Ishikawa (cell line): ENCODE data around the gene PARVG.

Source experiments
- FOXM1 ChIP-seq: IDR thresholded peaks from 2 replicates; pipeline ENCODE4 v1.6.1; 2012; ENCODE audit warnings: low read depth, borderline replicate concordance
- NFIC ChIP-seq: IDR thresholded peaks from 2 replicates; pipeline ENCODE4 v1.6.1; 2012
- RAD21 ChIP-seq: IDR thresholded peaks from 2 replicates; pipeline ENCODE4 v1.6.1; 2012; ENCODE audit warnings: low read depth
- TAF1 ChIP-seq: IDR thresholded peaks from 2 replicates; pipeline ENCODE4 v1.6.1; 2012; ENCODE audit warnings: low read depth, mild to moderate bottlenecking
- YY1 ChIP-seq: IDR thresholded peaks from 2 replicates; pipeline ENCODE4 v1.6.1; 2012; ENCODE audit warnings: low read depth
- TF ChIP-seq, protein P1 (sequence below): IDR thresholded peaks from 2 replicates; pipeline ENCODE4 v1.6.1; 2012
- TF ChIP-seq, protein P2 (sequence below): IDR thresholded peaks from 2 replicates; pipeline ENCODE4 v1.6.1; 2012; ENCODE audit warnings: low read depth, mild to moderate bottlenecking

DNA sequence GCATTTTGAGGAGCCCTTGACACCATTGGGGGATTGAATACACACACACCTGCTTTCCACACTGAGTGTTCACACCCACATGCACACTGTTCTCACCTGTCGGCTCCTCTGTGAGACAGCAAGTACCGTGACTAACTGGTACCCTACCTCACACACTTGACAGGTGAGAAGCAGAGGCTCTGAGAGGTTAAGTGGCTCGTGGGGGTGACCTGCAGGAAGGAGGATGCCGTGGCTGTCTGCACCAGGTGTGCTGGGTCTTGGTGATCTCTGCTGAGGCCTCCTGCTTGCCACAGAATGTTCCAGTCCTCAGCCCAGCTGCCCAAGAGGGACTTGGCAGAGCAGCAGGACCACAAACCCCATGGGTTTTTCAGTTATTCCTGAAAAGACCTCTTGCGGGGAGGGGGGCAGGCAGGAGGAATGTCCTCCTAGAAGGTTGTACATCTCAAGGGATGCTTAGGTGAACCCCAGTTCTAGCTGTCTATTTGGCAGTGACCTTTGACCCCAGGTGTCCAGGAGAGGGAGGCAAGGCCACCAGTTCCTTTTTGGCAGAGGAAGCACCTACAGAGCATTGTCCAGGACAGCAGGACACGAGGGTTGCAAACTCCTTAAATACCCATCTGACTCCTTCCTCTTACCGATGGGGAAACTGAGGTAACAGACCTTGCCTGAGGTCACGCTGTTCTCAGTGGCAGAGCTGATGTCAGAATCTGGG, 66.0 kb downstream of the PARVG start:
- no peak for TF ChIP-seq RAD21
- no peak for TF ChIP-seq YY1
- TF ChIP-seq FOXM1: no peak
- TF ChIP-seq, protein P1, sequence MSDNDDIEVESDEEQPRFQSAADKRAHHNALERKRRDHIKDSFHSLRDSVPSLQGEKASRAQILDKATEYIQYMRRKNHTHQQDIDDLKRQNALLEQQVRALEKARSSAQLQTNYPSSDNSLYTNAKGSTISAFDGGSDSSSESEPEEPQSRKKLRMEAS: no peak
- TF ChIP-seq NFIC: no peak
- TF ChIP-seq, protein P2, sequence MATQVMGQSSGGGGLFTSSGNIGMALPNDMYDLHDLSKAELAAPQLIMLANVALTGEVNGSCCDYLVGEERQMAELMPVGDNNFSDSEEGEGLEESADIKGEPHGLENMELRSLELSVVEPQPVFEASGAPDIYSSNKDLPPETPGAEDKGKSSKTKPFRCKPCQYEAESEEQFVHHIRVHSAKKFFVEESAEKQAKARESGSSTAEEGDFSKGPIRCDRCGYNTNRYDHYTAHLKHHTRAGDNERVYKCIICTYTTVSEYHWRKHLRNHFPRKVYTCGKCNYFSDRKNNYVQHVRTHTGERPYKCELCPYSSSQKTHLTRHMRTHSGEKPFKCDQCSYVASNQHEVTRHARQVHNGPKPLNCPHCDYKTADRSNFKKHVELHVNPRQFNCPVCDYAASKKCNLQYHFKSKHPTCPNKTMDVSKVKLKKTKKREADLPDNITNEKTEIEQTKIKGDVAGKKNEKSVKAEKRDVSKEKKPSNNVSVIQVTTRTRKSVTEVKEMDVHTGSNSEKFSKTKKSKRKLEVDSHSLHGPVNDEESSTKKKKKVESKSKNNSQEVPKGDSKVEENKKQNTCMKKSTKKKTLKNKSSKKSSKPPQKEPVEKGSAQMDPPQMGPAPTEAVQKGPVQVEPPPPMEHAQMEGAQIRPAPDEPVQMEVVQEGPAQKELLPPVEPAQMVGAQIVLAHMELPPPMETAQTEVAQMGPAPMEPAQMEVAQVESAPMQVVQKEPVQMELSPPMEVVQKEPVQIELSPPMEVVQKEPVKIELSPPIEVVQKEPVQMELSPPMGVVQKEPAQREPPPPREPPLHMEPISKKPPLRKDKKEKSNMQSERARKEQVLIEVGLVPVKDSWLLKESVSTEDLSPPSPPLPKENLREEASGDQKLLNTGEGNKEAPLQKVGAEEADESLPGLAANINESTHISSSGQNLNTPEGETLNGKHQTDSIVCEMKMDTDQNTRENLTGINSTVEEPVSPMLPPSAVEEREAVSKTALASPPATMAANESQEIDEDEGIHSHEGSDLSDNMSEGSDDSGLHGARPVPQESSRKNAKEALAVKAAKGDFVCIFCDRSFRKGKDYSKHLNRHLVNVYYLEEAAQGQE: no peak
- no peak for TF ChIP-seq TAF1
